ENCODE results near the gene NOS1AP.

DNA sequence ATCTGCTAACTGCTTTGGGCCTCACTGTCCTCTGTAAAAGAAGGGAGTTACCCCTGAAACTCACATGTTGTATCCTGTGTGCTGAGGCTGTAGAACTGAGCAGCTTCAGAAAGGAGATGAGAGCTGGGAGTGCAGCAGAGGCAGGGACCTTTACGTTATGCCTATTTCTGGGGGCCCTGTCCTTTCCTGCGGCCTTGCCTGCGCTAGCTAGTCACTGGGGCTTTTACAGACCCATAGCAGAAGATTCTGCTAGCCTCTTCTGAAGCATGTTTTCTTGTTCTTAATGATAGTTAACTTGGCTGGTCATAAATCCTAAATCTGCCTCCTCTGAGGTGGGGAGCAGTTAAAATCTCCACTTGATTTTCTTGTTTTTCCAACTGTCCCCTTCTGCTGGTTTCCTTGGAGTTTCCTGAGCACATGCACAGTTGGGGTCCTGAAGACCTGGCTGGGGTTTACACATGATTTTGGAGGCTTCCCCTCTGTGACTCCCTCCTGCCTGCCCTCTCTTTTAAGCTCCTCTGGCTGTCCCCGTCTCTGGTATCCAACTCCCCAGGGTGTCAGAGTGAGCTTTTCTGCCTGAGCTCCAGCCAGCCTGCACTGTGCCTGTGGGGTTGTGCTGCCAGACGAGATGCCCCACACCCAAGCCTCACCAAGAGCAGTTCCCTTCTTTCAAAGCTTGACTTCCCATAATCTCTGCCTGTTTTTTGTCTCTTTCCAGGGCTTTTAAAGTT lies 76.6 kb downstream of the NOS1AP start:
- TF ChIP-seq EZH2 (IDR thresholded peaks at IDR 0.05; ENCODE audit: low read depth, unreplicated experiment) = no peak
- no peak for TF ChIP-seq CTCF (conservative IDR thresholded peaks at IDR 0.05; ENCODE audit: low read depth in 2 of 2)
- no peak for TF ChIP-seq POLR2AphosphoS5 (IDR thresholded peaks at IDR 0.05; ENCODE audit: low read depth)
- no peak for TF ChIP-seq JUNB (IDR thresholded peaks at IDR 0.05; ENCODE audit: unreplicated experiment)
- TF ChIP-seq, protein P1, sequence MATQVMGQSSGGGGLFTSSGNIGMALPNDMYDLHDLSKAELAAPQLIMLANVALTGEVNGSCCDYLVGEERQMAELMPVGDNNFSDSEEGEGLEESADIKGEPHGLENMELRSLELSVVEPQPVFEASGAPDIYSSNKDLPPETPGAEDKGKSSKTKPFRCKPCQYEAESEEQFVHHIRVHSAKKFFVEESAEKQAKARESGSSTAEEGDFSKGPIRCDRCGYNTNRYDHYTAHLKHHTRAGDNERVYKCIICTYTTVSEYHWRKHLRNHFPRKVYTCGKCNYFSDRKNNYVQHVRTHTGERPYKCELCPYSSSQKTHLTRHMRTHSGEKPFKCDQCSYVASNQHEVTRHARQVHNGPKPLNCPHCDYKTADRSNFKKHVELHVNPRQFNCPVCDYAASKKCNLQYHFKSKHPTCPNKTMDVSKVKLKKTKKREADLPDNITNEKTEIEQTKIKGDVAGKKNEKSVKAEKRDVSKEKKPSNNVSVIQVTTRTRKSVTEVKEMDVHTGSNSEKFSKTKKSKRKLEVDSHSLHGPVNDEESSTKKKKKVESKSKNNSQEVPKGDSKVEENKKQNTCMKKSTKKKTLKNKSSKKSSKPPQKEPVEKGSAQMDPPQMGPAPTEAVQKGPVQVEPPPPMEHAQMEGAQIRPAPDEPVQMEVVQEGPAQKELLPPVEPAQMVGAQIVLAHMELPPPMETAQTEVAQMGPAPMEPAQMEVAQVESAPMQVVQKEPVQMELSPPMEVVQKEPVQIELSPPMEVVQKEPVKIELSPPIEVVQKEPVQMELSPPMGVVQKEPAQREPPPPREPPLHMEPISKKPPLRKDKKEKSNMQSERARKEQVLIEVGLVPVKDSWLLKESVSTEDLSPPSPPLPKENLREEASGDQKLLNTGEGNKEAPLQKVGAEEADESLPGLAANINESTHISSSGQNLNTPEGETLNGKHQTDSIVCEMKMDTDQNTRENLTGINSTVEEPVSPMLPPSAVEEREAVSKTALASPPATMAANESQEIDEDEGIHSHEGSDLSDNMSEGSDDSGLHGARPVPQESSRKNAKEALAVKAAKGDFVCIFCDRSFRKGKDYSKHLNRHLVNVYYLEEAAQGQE (IDR thresholded peaks at IDR 0.05; ENCODE audit: unreplicated experiment) = no peak
- no peak for TF ChIP-seq CREB1 (CRISPR knock-in tag; IDR thresholded peaks at IDR 0.05; ENCODE audit: low read depth)
- no peak for TF ChIP-seq NANOG (IDR thresholded peaks at IDR 0.05; ENCODE audit: borderline replicate concordance)
- TF ChIP-seq EZH2phosphoT487 (IDR thresholded peaks at IDR 0.05; ENCODE audit: unreplicated experiment) = no peak
- no peak for TF ChIP-seq ETS1 (IDR thresholded peaks at IDR 0.05)
- TF ChIP-seq ZNF114 (CRISPR knock-in tag; IDR thresholded peaks at IDR 0.05) = no peak
- TF ChIP-seq ZNF331 (CRISPR knock-in tag; IDR thresholded peaks at IDR 0.05; ENCODE audit: low read depth) = no peak
- no peak for TF ChIP-seq STAT1 (IDR thresholded peaks at IDR 0.05; ENCODE audit: unreplicated experiment)
- TF ChIP-seq, protein P2, sequence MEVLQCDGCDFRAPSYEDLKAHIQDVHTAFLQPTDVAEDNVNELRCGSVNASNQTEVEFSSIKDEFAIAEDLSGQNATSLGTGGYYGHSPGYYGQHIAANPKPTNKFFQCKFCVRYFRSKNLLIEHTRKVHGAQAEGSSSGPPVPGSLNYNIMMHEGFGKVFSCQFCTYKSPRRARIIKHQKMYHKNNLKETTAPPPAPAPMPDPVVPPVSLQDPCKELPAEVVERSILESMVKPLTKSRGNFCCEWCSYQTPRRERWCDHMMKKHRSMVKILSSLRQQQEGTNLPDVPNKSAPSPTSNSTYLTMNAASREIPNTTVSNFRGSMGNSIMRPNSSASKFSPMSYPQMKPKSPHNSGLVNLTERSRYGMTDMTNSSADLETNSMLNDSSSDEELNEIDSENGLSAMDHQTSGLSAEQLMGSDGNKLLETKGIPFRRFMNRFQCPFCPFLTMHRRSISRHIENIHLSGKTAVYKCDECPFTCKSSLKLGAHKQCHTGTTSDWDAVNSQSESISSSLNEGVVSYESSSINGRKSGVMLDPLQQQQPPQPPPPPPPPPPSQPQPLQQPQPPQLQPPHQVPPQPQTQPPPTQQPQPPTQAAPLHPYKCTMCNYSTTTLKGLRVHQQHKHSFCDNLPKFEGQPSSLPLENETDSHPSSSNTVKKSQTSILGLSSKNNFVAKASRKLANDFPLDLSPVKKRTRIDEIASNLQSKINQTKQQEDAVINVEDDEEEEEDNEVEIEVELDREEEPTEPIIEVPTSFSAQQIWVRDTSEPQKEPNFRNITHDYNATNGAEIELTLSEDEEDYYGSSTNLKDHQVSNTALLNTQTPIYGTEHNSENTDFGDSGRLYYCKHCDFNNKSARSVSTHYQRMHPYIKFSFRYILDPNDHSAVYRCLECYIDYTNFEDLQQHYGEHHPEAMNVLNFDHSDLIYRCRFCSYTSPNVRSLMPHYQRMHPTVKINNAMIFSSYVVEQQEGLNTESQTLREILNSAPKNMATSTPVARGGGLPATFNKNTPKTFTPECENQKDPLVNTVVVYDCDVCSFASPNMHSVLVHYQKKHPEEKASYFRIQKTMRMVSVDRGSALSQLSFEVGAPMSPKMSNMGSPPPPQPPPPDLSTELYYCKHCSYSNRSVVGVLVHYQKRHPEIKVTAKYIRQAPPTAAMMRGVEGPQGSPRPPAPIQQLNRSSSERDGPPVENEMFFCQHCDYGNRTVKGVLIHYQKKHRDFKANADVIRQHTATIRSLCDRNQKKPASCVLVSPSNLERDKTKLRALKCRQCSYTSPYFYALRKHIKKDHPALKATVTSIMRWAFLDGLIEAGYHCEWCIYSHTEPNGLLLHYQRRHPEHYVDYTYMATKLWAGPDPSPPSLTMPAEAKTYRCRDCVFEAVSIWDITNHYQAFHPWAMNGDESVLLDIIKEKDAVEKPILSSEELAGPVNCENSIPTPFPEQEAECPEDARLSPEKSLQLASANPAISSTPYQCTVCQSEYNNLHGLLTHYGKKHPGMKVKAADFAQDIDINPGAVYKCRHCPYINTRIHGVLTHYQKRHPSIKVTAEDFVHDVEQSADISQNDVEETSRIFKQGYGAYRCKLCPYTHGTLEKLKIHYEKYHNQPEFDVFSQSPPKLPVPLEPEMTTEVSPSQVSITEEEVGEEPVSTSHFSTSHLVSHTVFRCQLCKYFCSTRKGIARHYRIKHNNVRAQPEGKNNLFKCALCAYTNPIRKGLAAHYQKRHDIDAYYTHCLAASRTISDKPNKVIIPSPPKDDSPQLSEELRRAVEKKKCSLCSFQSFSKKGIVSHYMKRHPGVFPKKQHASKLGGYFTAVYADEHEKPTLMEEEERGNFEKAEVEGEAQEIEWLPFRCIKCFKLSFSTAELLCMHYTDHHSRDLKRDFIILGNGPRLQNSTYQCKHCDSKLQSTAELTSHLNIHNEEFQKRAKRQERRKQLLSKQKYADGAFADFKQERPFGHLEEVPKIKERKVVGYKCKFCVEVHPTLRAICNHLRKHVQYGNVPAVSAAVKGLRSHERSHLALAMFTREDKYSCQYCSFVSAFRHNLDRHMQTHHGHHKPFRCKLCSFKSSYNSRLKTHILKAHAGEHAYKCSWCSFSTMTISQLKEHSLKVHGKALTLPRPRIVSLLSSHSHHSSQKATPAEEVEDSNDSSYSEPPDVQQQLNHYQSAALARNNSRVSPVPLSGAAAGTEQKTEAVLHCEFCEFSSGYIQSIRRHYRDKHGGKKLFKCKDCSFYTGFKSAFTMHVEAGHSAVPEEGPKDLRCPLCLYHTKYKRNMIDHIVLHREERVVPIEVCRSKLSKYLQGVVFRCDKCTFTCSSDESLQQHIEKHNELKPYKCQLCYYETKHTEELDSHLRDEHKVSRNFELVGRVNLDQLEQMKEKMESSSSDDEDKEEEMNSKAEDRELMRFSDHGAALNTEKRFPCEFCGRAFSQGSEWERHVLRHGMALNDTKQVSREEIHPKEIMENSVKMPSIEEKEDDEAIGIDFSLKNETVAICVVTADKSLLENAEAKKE (CRISPR knock-in tag; IDR thresholded peaks at IDR 0.05) = no peak
